Fibroblast of the aortic adventitia (primary cell): ENCODE results near the gene PTPRG. TPM values are rescaled to one million over a fixed set of nuclear protein-coding genes. Genes with fewer than 3 reads are reported as not detected.
A peak's percentile ranks its signal among the peaks of the same experiment; 100 is the strongest.

ENCODE experiments used
- DNase-seq: peaks from one replicate; pipeline ENCODE4 v3.0.0-alpha.2; 2010; ENCODE audit warnings: low read depth
- H3K4me3 ChIP-seq: 2 replicates; pipeline ENCODE4 v1.5.1; 2011; ENCODE audit warnings: low read depth, mild to moderate bottlenecking, control low read depth, low read length, moderate library complexity
- CTCF ChIP-seq: IDR thresholded peaks from 2 replicates; pipeline ENCODE4 v1.5.1; 2011; ENCODE audit warnings: mild to moderate bottlenecking, low read length, control low read depth, inconsistent platforms; ENCODE audit not compliant: insufficient read depth
- total RNA-seq: library from RNA; depleted of rRNA; stranded (reverse); fragments of >200 nt; gene quantifications from 2 replicates; pipeline ENCODE4 v1.2.3, GENCODE V29; 2012; ENCODE audit warnings: low replicate concordance

PTPRG gene
- total RNA-seq, 1 donor, result 52.0 TPM

DNA sequence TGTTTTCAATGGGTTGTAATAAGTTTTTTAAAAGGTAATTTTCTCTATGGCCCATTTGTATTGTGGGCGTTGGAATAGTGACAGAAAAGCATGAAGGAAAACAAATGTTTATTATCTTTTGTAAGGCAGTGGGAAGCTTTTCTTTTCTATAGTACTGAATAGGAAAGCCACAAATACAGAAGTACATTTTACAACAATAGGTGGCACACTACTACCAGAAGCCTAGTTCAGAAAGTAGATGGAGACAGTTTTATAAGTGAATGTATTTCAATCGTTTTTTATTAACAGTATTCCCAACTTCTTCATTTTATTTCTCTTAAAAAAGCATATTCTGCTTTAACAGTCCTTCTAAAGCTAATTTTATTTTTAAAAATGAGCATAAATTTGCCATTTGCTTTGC, 296.7 kb downstream of the PTPRG start:
- DNase-seq, result peak; percentile 70
- TF ChIP-seq CTCF, result peak; percentile 62
- no peak overlapping the region for H3K4me3 ChIP-seq

- DNase-seq, result no peak
- no peak for TF ChIP-seq CTCF
- no peak overlapping the region for H3K4me3 ChIP-seq
Observed at GRCh38 chr3:61861410-61861809, 300.0 kb downstream of the PTPRG start.

DNA sequence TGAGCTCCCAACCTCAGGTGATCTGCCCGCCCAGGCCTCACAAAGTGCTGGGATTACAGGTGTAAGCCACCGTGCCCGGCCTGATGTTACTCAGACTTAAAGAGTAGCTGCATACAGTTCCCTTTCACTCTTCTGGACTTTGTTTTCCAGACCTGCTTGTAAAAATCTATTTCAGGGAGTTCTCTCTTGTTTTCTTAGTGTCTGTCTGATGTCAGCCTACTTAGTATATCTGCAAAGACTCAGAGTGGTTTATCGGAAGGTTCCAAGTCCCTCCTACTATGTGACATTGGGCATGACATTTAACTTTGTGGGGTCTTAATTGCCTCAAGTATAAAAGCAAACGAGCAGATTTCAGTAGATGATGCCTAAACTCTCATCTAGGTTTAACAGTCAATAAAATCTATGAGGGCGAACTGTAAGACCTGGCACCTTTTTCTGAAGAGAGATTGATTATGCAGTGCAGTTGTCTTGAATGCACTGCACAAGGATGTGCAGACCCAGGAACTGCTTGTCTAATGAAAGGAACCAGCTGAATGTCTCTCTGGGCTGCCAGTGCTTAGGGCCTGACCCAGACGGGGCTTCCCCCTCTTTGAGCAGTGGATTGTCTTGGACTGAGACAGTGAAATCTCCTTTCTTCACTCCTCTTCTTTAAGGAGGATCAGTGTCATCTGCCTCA, 301.4 kb downstream of the PTPRG start:
- DNase-seq, result no peak
- H3K4me3 ChIP-seq, result no peak overlapping the region
- TF ChIP-seq CTCF, result no peak

- no peak overlapping the region for H3K4me3 ChIP-seq
- TF ChIP-seq CTCF, result no peak
- DNase-seq, result no peak
Observed at GRCh38 chr3:61863579-61863978, 302.2 kb downstream of the PTPRG start.

DNA sequence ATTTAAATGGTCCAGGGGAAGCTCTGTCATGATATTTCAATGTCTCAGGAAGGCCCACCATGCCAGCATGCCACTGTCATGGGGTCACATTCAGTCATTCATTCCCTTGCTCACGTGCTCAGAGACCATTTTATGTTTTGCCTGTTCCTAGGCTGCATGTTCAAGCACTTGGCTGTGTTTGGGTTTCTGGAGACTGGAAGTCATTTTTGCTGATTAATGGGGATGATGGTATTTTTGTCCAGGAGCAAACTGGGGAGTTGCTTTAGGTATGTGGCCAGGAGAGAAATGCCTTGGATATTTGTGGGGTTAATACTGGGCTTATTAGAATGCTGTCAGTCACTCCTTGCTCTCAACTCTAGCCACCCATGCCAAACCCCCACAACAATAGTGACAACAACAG, 303.5 kb downstream of the PTPRG start:
- TF ChIP-seq CTCF, result no peak
- H3K4me3 ChIP-seq, result no peak overlapping the region
- DNase-seq, result no peak

DNA sequence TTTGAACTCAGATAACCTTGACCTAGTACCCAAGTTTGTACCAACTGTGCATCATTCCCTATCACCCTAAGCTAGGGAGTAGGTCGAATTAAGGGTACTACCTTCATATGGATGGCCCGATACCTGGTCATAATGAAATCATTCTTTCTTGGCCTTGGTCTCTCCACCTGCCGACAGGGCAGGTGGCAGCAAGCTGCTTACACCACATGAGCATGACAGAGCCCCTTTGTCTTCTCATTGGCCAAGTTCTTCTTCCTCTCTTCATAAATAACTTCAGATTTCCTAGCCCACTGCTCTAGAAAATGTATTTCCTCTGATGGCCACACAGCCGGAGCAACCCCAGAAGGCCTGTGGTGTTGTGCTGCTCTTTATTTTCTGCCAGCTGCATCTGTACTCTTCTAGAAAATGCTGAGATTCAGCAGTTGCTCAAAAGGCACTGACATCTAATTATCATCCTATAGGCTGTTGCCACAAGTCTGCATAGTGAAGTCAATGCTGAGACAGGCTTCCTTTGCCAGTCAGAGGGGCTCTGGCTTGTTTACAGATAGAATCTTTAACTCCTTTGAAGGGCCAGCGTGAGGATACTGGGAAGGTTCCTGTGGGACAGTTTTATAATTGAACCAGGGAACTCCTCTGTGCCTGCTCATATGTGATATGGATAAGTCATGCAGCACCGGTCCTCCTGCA, 304.2 kb downstream of the PTPRG start:
- DNase-seq, result no peak
- no peak for TF ChIP-seq CTCF
- H3K4me3 ChIP-seq, result no peak overlapping the region

DNA sequence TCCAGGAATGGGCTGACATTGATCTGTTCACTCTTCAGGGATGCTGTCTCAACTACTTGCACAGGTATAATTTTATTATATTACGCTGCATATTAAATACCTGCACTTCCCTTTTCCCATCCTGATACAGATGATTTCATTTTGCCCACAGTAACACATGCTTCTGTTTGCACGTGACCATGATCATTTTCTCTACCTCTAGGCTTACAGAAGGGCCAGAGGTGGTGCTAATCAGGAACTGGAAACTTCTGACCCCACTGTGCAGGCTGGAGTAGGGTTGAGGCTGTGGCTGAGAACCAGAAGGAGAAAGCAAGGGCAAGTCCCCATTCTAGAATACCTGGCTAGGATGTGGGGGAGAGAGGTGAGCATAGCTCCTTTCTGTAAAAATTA, 304.8 kb downstream of the PTPRG start:
- DNase-seq, result no peak
- no peak for TF ChIP-seq CTCF
- no peak overlapping the region for H3K4me3 ChIP-seq
